ENCODE measurements around the gene FAM13B.

GRCh38 chr5:138068742-138069600 lies 36.1 kb upstream of the FAM13B start:
- no peak for TF ChIP-seq GTF2F1 (IDR thresholded peaks at IDR 0.05; ENCODE audit: borderline replicate concordance, low read depth, low read length)
- no peak for TF ChIP-seq KDM4A (IDR thresholded peaks at IDR 0.05; ENCODE audit: low read depth, low read length, severe bottlenecking)
- no peak for TF ChIP-seq YY1 (IDR thresholded peaks at IDR 0.05; ENCODE audit: low read depth, low read length)
- TF ChIP-seq, protein P1, sequence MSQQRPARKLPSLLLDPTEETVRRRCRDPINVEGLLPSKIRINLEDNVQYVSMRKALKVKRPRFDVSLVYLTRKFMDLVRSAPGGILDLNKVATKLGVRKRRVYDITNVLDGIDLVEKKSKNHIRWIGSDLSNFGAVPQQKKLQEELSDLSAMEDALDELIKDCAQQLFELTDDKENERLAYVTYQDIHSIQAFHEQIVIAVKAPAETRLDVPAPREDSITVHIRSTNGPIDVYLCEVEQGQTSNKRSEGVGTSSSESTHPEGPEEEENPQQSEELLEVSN (IDR thresholded peaks at IDR 0.05), result no peak
- TF ChIP-seq, protein P2, sequence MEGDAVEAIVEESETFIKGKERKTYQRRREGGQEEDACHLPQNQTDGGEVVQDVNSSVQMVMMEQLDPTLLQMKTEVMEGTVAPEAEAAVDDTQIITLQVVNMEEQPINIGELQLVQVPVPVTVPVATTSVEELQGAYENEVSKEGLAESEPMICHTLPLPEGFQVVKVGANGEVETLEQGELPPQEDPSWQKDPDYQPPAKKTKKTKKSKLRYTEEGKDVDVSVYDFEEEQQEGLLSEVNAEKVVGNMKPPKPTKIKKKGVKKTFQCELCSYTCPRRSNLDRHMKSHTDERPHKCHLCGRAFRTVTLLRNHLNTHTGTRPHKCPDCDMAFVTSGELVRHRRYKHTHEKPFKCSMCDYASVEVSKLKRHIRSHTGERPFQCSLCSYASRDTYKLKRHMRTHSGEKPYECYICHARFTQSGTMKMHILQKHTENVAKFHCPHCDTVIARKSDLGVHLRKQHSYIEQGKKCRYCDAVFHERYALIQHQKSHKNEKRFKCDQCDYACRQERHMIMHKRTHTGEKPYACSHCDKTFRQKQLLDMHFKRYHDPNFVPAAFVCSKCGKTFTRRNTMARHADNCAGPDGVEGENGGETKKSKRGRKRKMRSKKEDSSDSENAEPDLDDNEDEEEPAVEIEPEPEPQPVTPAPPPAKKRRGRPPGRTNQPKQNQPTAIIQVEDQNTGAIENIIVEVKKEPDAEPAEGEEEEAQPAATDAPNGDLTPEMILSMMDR (IDR thresholded peaks at IDR 0.05; ENCODE audit: control extremely low read depth in 1 of 3, insufficient read depth in 1 of 3, low read depth in 1 of 3, low read length in 3 of 3), result peak; percentile 80 to 88 (median 82)
- TF ChIP-seq EZH2 (IDR thresholded peaks at IDR 0.05; ENCODE audit: low read depth, low read length, severe bottlenecking), result no peak
- TF ChIP-seq RAD21 (IDR thresholded peaks at IDR 0.05 in 1 of 2, conservative IDR thresholded peaks at IDR 0.05 in 1 of 2; ENCODE audit: low read depth in 2 of 2, low read length in 2 of 2), result peak; percentile 57 to 64
- TF ChIP-seq SP1 (IDR thresholded peaks at IDR 0.05; ENCODE audit: low read depth, low read length), result no peak
- no peak for TF ChIP-seq POLR2A (IDR thresholded peaks at IDR 0.05; ENCODE audit: control extremely low read depth in 1 of 2, low read depth in 2 of 2, low read length in 2 of 2)
- TF ChIP-seq CREB1 (IDR thresholded peaks at IDR 0.05), result no peak
- TF ChIP-seq RFX5 (IDR thresholded peaks at IDR 0.05; ENCODE audit: borderline replicate concordance, low read depth, low read length), result no peak

All from H1 (cell line).